ENCODE measurements around the gene TPST2. TPM values are rescaled to one million over a fixed set of nuclear protein-coding genes. Genes with fewer than 3 reads are reported as not detected.
A peak's percentile ranks its signal among the peaks of the same experiment; 100 is the strongest.

Gene TPST2
- polyA plus RNA-seq, 1 donor from 2014 or later = 34.7 TPM

DNA sequence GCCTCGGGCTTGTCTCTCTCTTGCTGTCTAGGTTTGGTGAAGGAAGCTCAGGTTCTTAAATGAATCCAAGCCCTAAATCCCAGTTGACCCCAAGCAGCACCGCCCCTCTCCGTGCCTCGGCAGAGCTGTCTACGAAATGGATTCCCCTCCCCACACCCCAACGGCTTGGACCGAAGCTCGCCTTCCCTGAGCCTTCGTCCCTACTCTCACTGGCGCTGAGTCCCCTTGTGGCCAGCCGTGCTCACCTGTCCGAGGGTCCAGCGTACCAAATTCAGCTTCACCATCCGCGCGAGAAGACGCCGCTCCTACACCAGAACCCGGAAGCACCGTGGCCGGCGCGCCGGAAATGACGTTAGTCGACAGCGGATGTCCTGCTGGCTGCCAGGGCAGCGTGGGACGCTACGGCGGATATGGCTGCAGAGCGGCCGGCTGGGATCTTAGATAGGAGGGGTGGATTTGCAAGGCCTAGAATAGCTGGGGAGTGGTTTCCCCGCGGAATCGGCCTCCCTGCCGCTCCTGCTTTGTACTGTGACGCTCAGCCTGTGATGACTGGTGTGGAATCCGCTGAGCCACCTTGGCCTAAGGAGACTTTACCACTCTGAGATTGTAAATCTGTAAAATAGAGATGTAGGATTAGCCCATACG lies 77.7 kb downstream of the TPST2 start, which contains the start of gene TFIP11:
TFIP11 (minus strand) TSS at position 325 of the 645 bp plus-strand sequence. CDS start 2,201 bp downstream, outside the sequence.
- no peaks in the 10 kb centered on the region for H3K27me3 Mint-ChIP-seq
- H3K36me3 Mint-ChIP-seq = peaks cover 2% of the 10 kb centered on the region
- H3K4me3 Mint-ChIP-seq = peak within 1 kb of the TSS; percentile 99 to 100 (median 100)
- H3K27ac Mint-ChIP-seq = peak within 1 kb of the TSS; percentile 97 to 99 (median 98)
- H3K4me1 Mint-ChIP-seq = peaks cover 9 to 38% (median 33%) of the 10 kb centered on the region in 3 donors
- no peaks in the 10 kb centered on the region for H3K9me3 Mint-ChIP-seq

GRCh38 chr22:26508148-26508547 lies 81.8 kb downstream of the TPST2 start:
- peaks cover 4% of the 10 kb centered on the region for H3K36me3 Mint-ChIP-seq
- no peaks in the 10 kb centered on the region for H3K27me3 Mint-ChIP-seq
- H3K4me1 Mint-ChIP-seq = peaks cover 16 to 40% (median 38%) of the 10 kb centered on the region in 3 donors
- no peak overlapping the region for H3K27ac Mint-ChIP-seq
- no peaks in the 10 kb centered on the region for H3K9me3 Mint-ChIP-seq
- peak overlapping the region in 1 of 4 donors; percentile 17 for H3K4me3 Mint-ChIP-seq

DNA sequence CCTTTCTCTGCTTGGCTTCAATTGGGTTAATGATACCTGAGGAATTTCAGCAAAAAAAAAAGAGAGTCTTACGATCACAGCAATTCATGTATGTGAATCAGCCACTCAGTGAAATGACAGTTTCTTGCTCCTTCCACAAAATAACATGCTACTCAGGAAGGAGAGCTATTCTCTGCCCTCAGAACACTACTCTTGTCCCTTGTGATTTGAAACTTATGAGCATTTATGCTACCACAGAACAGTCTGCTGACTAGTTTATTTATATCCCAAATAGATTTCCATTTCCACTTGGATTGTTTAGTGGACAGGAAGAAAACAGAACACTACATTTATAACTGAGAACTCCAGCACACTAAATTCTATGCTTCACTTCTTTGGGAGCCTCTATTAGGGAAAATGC lies 86.2 kb downstream of the TPST2 start:
- no peak overlapping the region for H3K4me3 Mint-ChIP-seq
- no peaks in the 10 kb centered on the region for H3K27me3 Mint-ChIP-seq
- peaks cover 15 to 20% (median 19%) of the 10 kb centered on the region in 3 donors for H3K4me1 Mint-ChIP-seq

DNA sequence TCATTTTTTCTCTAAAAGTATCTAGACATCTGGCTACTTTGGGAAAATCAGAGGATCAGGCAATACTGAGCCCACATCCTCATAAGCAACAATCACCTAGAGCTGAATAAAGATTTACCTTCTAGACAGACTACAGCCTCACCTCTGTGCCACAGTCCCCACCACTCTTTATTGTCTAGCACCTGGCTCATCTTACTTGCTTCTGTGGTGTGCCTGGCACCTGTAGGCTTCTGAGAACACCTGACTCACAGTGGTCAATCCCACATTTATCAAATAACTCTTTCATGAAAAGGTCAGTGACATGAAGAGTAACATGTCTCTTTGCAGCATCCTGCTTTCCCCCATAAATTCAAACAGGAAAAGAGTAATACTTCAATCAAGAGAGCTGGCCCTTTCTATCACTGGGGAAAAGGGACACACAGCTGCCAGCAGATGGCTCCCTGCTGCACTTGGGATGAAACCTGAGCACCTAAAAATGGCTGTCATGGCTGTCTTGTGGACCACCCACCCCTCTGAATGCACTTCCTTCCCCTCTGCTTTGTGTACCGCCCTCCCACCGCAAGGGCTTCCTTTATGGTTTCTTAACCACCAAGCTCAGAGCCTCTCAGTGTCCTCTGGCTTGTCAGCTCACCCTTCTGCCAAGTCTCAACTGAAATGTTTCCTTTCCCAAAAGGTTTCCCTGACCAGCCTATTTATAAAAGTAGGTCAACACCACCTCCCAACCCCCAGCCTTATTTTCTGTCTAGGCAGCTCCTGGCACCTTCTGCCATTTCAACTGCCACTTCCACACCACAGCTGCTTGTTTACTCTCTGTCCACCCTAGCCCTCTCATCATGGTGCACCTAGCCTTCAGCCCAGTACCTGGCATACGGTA lies 87.0 kb downstream of the TPST2 start:
- H3K9me3 Mint-ChIP-seq = no peaks in the 10 kb centered on the region
- H3K27ac Mint-ChIP-seq = peak overlapping the region in 2 of 3 donors; percentile 13 to 53
- H3K4me1 Mint-ChIP-seq = peaks cover 15 to 20% (median 20%) of the 10 kb centered on the region in 3 donors
- H3K4me3 Mint-ChIP-seq = peak overlapping the region in 2 of 4 donors; percentile 4 to 68
- peaks cover 5% of the 10 kb centered on the region for H3K36me3 Mint-ChIP-seq
- H3K27me3 Mint-ChIP-seq = no peaks in the 10 kb centered on the region

More for the DNA sequence above, 86.2 kb downstream of the TPST2 start:
- Mint-ChIP-seq H3K36me3 (peaks cover 5% of the 10 kb centered on the region), H3K27ac (no peak overlapping the region), H3K9me3 (no peaks in the 10 kb centered on the region)

- peaks cover 8% of the 10 kb centered on the region for H3K36me3 Mint-ChIP-seq
- H3K27ac Mint-ChIP-seq = no peak overlapping the region
- H3K27me3 Mint-ChIP-seq = no peaks in the 10 kb centered on the region
- H3K4me3 Mint-ChIP-seq = no peak overlapping the region
- H3K9me3 Mint-ChIP-seq = no peaks in the 10 kb centered on the region
- H3K4me1 Mint-ChIP-seq = peaks cover 16 to 20% (median 20%) of the 10 kb centered on the region in 3 donors
Measured at GRCh38 chr22:26501996-26502395, 87.9 kb downstream of the TPST2 start.

GRCh38 chr22:26499188-26499703 lies 90.7 kb downstream of the TPST2 start:
- Mint-ChIP-seq H3K9me3 (no peaks in the 10 kb centered on the region), H3K4me3 (no peak overlapping the region), H3K4me1 (peaks cover 15 to 20% (median 17%) of the 10 kb centered on the region in 3 donors), H3K27me3 (no peaks in the 10 kb centered on the region), H3K36me3 (peaks cover 10% of the 10 kb centered on the region), H3K27ac (no peak overlapping the region)

DNA sequence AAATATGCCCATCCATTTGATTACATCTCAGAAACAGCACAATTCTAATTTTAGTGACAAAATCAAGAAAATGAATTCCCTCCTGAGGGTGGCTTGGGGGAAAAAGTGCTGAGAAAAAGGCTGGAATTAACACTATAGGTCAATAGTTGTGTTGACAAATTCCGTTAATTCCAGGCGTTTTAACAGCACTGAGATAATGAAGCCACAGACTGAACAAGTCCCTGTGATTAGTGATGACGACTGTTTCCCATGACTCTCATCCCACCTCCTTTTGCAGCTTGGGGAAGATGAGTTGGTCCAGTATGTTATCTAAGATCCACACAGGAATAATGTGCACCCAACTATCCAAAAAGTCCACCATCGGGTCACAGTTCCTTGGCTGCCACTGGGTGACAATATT lies 93.5 kb downstream of the TPST2 start:
- Mint-ChIP-seq H3K9me3 (no peaks in the 10 kb centered on the region), H3K27me3 (no peaks in the 10 kb centered on the region), H3K4me1 (peaks cover 0 to 3% (median 2%) of the 10 kb centered on the region in 3 donors), H3K27ac (no peak overlapping the region), H3K4me3 (no peak overlapping the region), H3K36me3 (peaks cover 10% of the 10 kb centered on the region)

DNA sequence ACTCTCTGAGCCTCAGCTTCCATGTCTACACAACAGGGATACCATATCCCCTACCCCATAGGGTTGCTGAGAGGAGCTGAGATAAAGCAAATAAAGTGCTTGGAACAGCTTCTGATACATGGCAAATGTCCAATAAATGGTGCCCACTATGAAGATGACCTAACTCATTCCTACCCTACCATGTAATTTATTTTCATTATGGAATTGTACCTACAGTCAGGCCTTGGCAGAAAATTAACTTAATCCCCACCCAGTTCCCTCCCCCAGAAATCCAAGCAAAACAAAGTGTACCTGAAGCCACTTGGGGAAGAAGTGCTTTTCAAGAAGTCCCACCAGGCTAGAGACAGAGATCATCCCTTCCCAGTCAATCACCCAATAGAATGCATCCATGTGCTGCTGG lies 95.4 kb downstream of the TPST2 start:
- Mint-ChIP-seq H3K36me3 (peaks cover 10% of the 10 kb centered on the region), H3K9me3 (no peaks in the 10 kb centered on the region), H3K4me3 (no peak overlapping the region), H3K27ac (peak overlapping the region in 1 of 3 donors; percentile 36), H3K4me1 (peaks cover 0 to 1% (median 1%) of the 10 kb centered on the region in 3 donors), H3K27me3 (no peaks in the 10 kb centered on the region)

- H3K27me3 Mint-ChIP-seq = no peaks in the 10 kb centered on the region
- H3K9me3 Mint-ChIP-seq = no peaks in the 10 kb centered on the region
- H3K4me3 Mint-ChIP-seq = no peak overlapping the region
- peaks cover 11% of the 10 kb centered on the region for H3K36me3 Mint-ChIP-seq
- peak overlapping the region in 1 of 3 donors; percentile 48 for H3K27ac Mint-ChIP-seq
- peaks cover 0 to 1% (median 0%) of the 10 kb centered on the region in 3 donors for H3K4me1 Mint-ChIP-seq
Measured at GRCh38 chr22:26492220-26492619, 97.7 kb downstream of the TPST2 start.

- Mint-ChIP-seq H3K36me3 (peaks cover 6% of the 10 kb centered on the region), H3K4me1 (peaks cover under 1 to 9% (median 4%) of the 10 kb centered on the region in 3 donors), H3K27me3 (no peaks in the 10 kb centered on the region), H3K9me3 (no peaks in the 10 kb centered on the region), H3K27ac (peak overlapping the region in 1 of 3 donors; percentile 75), H3K4me3 (no peak overlapping the region)
Measured at GRCh38 chr22:26489447-26490036, 100.4 kb downstream of the TPST2 start.

DNA sequence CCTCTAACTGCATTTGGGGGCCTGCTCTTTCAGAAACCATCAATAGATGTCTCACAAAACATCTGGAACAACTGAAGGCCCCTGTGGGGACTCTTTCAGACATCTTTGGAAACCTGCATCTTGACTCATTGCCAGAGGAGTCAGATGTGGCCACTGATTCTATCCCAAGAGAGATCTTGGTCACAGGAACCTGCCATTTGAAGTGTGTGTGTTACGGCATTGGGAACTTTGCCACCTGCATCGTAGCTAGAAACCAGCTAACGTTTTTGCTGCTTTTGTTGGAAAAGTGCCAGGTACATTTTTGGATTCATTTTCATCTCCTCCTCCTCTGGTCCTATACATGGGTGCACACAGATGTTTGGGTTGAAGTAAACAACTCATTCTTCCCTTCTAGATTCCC lies 101.9 kb downstream of the TPST2 start:
- peaks cover 4% of the 10 kb centered on the region for H3K36me3 Mint-ChIP-seq
- no peak overlapping the region for H3K27ac Mint-ChIP-seq
- H3K27me3 Mint-ChIP-seq = no peaks in the 10 kb centered on the region
- H3K4me1 Mint-ChIP-seq = peaks cover 10 to 15% (median 10%) of the 10 kb centered on the region in 3 donors
- H3K4me3 Mint-ChIP-seq = peak overlapping the region in 1 of 4 donors; percentile 53
- H3K9me3 Mint-ChIP-seq = no peaks in the 10 kb centered on the region

- H3K36me3 Mint-ChIP-seq = peaks cover 4% of the 10 kb centered on the region
- peaks cover 24 to 30% (median 26%) of the 10 kb centered on the region in 3 donors for H3K4me1 Mint-ChIP-seq
- peak overlapping the region in 1 of 3 donors; percentile 95 for H3K27ac Mint-ChIP-seq
Measured at GRCh38 chr22:26486394-26486793, 103.5 kb downstream of the TPST2 start.

GRCh38 chr22:26485806-26486390 lies 104.0 kb downstream of the TPST2 start:
- Mint-ChIP-seq H3K27me3 (no peaks in the 10 kb centered on the region), H3K27ac (peak overlapping the region in 2 of 3 donors; percentile 65 to 95), H3K9me3 (no peaks in the 10 kb centered on the region), H3K4me1 (peaks cover 28 to 34% (median 30%) of the 10 kb centered on the region in 3 donors), H3K36me3 (peaks cover 4% of the 10 kb centered on the region), H3K4me3 (peak overlapping the region in 2 of 4 donors; percentile 66 to 78)

More at GRCh38 chr22:26486394-26486793, 103.5 kb downstream of the TPST2 start:
- Mint-ChIP-seq H3K4me3 (peak overlapping the region in 1 of 4 donors; percentile 66), H3K9me3 (no peaks in the 10 kb centered on the region), H3K27me3 (no peaks in the 10 kb centered on the region)

GRCh38 chr22:26485013-26485412 lies 104.9 kb downstream of the TPST2 start:
- H3K9me3 Mint-ChIP-seq = no peaks in the 10 kb centered on the region
- H3K27ac Mint-ChIP-seq = peak overlapping the region in 2 of 3 donors; percentile 49 to 95
- H3K4me3 Mint-ChIP-seq = peak overlapping the region in 3 of 4 donors; percentile 66 to 80 (median 78)
- H3K36me3 Mint-ChIP-seq = peaks cover 1% of the 10 kb centered on the region
- no peaks in the 10 kb centered on the region for H3K27me3 Mint-ChIP-seq
- peaks cover 33 to 42% (median 35%) of the 10 kb centered on the region in 3 donors for H3K4me1 Mint-ChIP-seq

Data from IgD-negative memory B cell (primary cell).